Prostate gland (tissue), 2 donors: ENCODE measurements around the gene CCDC28B.

ENCODE experiments used
- CTCF ChIP-seq, 4 experiments: fragments of 200-600 bp in 2 of 4; fragments of 450-650 bp in 2 of 4; sonication (generic) in 2 of 4; IDR thresholded peaks; 1 replicate in 3 of 4; 2 replicates in 1 of 4; pipeline ENCODE4 v1.5.1; 2016 to 2019; ENCODE audit warnings: antibody characterized with exemption in 4 of 4, mild to moderate bottlenecking in 2 of 4, moderate library complexity in 2 of 4
- POLR2A ChIP-seq: fragments of 450-650 bp; IDR thresholded peaks from one replicate; pipeline ENCODE4 v1.6.1; 2016; ENCODE audit warnings: antibody characterized with exemption, mild to moderate bottlenecking

DNA sequence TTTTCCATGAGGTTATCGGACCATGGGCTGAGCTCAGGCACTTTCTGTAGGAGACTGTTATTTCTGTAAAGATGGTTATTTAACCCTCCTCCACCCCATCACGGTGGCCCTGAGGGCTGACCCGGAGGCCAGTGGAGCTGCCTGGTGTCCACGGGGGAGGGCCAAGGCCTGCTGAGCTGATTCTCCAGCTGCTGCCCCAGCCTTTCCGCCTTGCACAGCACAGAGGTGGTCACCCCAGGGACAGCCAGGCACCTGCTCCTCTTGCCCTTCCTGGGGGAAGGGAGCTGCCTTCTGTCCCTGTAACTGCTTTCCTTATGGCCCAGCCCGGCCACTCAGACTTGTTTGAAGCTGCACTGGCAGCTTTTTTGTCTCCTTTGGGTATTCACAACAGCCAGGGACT is 2.6 kb upstream of the CCDC28B start:
- no peak for TF ChIP-seq POLR2A
- no peak for TF ChIP-seq CTCF (IDR thresholded peaks at IDR 0.05)
